GM12878 (cell line): ENCODE results near the gene TAAR2.

ENCODE experiments used
- CHD1 ChIP-seq: IDR thresholded peaks from 2 replicates; pipeline ENCODE4 v1.6.1; 2012; ENCODE audit warnings: low read depth, low read length, improper control_type of control experiment
- CREB1 ChIP-seq: IDR thresholded peaks from 2 replicates; pipeline ENCODE4 v1.6.1; 2012; ENCODE audit warnings: low read depth, mild to moderate bottlenecking, inconsistent platforms
- JUND ChIP-seq: IDR thresholded peaks from 2 replicates; pipeline ENCODE4 v1.6.1; 2012; ENCODE audit warnings: low read depth, mild to moderate bottlenecking, low read length, improper control_type of control experiment, moderate library complexity
- MXI1 ChIP-seq: fragments of 150-350 bp; IDR thresholded peaks from 2 replicates; pipeline ENCODE4 v1.6.1; 2011; ENCODE audit warnings: low read depth, mild to moderate bottlenecking, inconsistent platforms, low read length, improper control_type of control experiment
- NRF1 ChIP-seq: conservative IDR thresholded peaks from 2 replicates; pipeline ENCODE4 v1.6.1; 2011; ENCODE audit warnings: mild to moderate bottlenecking, low read depth, low read length, improper control_type of control experiment
- POLR2AphosphoS5 ChIP-seq: IDR thresholded peaks from 2 replicates; pipeline ENCODE4 v1.6.1; 2011; ENCODE audit warnings: mild to moderate bottlenecking, low read length, inconsistent platforms
- REST ChIP-seq: IDR thresholded peaks from 2 replicates; pipeline ENCODE4 v1.6.1; 2012; ENCODE audit warnings: mild to moderate bottlenecking, low read depth, low read length
- ZBTB11 ChIP-seq: fragments of 450-650 bp; formaldehyde crosslinking; IDR thresholded peaks from 2 replicates; pipeline ENCODE4 v1.5.0; 2022; ENCODE audit warnings: mild to moderate bottlenecking, missing genetic modification characterization
- TF ChIP-seq, protein P1 (sequence below), 3 experiments: IDR thresholded peaks in 2 of 3; conservative IDR thresholded peaks in 1 of 3; 2 replicates each; pipeline ENCODE4 v1.5.1; 2011; ENCODE audit warnings: low read depth in 3 of 3, low read length in 3 of 3, mild to moderate bottlenecking in 3 of 3, control low read depth in 2 of 3, moderate library complexity in 2 of 3, inconsistent platforms in 1 of 3, mixed read lengths in 1 of 3; ENCODE audit not compliant: control insufficient read depth in 2 of 3, insufficient read depth in 1 of 3; ENCODE audit errors: extremely low read depth in 1 of 3

- TF ChIP-seq MXI1, result no peak
- TF ChIP-seq, protein P1, sequence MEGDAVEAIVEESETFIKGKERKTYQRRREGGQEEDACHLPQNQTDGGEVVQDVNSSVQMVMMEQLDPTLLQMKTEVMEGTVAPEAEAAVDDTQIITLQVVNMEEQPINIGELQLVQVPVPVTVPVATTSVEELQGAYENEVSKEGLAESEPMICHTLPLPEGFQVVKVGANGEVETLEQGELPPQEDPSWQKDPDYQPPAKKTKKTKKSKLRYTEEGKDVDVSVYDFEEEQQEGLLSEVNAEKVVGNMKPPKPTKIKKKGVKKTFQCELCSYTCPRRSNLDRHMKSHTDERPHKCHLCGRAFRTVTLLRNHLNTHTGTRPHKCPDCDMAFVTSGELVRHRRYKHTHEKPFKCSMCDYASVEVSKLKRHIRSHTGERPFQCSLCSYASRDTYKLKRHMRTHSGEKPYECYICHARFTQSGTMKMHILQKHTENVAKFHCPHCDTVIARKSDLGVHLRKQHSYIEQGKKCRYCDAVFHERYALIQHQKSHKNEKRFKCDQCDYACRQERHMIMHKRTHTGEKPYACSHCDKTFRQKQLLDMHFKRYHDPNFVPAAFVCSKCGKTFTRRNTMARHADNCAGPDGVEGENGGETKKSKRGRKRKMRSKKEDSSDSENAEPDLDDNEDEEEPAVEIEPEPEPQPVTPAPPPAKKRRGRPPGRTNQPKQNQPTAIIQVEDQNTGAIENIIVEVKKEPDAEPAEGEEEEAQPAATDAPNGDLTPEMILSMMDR (IDR thresholded peaks at IDR 0.05 in 2 of 3, conservative IDR thresholded peaks at IDR 0.05 in 1 of 3; ENCODE audit: control insufficient read depth in 2 of 3, extremely low read depth in 1 of 3, insufficient read depth in 1 of 3, low read depth in 3 of 3, low read length in 3 of 3), result no peak
- TF ChIP-seq JUND, result no peak
- no peak for TF ChIP-seq NRF1
- TF ChIP-seq ZBTB11 (CRISPR knock-in tag), result no peak
- TF ChIP-seq POLR2AphosphoS5, result no peak
- TF ChIP-seq CREB1, result no peak
- TF ChIP-seq REST, result no peak
- TF ChIP-seq CHD1, result no peak
Observed at GRCh38 chr6:132604635-132605152, 19.4 kb downstream of the TAAR2 start.
